Ecto neural progenitor cell (in vitro differentiated cells): ENCODE results near the gene KRTAP4-16.
"Not testable (repeated sequence)": the region's sequence is repeated elsewhere in the genome, so short reads cannot be mapped to it uniquely, and the experiment has no call there.

Source experiments
- DNase-seq: peaks from one replicate; pipeline ENCODE4 v3.0.0-alpha.2; 2018; ENCODE audit warnings: low spot score

Gene KRTAP4-16

GRCh38 chr17:41073676-41074075 is 28.3 kb downstream of the KRTAP4-16 start:
- no peak for DNase-seq

- DNase-seq: no peak
Observed at GRCh38 chr17:41071606-41072360, 30.2 kb downstream of the KRTAP4-16 start.

GRCh38 chr17:41069031-41069430 is 33.0 kb downstream of the KRTAP4-16 start:
- DNase-seq: no peak

GRCh38 chr17:41067281-41067680 is 34.7 kb downstream of the KRTAP4-16 start:
- DNase-seq: no peak

GRCh38 chr17:41065829-41066624 is 36.0 kb downstream of the KRTAP4-16 start, which contains the start of gene KRTAP2-4:
Gene KRTAP2-4, minus strand, starts transcription at chr17:41065879. Its CDS starts 34 bp downstream, at chr17:41065845.
- no peak for DNase-seq

GRCh38 chr17:41065016-41065689 is 36.9 kb downstream of the KRTAP4-16 start:
- not testable (repeated sequence) for DNase-seq

- DNase-seq: no peak
Observed at GRCh38 chr17:41064301-41064700, 37.7 kb downstream of the KRTAP4-16 start.

- no peak for DNase-seq
Observed at GRCh38 chr17:41063449-41063848, 38.6 kb downstream of the KRTAP4-16 start.

- DNase-seq: no peak
Observed at GRCh38 chr17:41061964-41062363, 40.0 kb downstream of the KRTAP4-16 start.

- no peak for DNase-seq
Observed at GRCh38 chr17:41060052-41060604, 41.9 kb downstream of the KRTAP4-16 start, which contains the start of gene KRTAP2-3. Gene KRTAP2-3, minus strand, starts transcription at chr17:41060114. Its CDS starts 64 bp downstream, at chr17:41060050.

GRCh38 chr17:41059276-41060051 is 42.5 kb downstream of the KRTAP4-16 start:
- DNase-seq: not testable (repeated sequence)

- no peak for DNase-seq
Observed at GRCh38 chr17:41058741-41059140, 43.3 kb downstream of the KRTAP4-16 start.

GRCh38 chr17:41057547-41057946 is 44.5 kb downstream of the KRTAP4-16 start:
- no peak for DNase-seq

GRCh38 chr17:41055130-41055529 is 46.9 kb downstream of the KRTAP4-16 start, which contains the start of gene KRTAP2-2:
Gene KRTAP2-2, minus strand, starts transcription at chr17:41055230. Its CDS starts 19 bp downstream, at chr17:41055211.
- DNase-seq: not testable (repeated sequence)

- not testable (repeated sequence) for DNase-seq
Observed at GRCh38 chr17:41054556-41054955, 47.5 kb downstream of the KRTAP4-16 start.

- no peak for DNase-seq
Observed at GRCh38 chr17:41054025-41054424, 48.0 kb downstream of the KRTAP4-16 start.

GRCh38 chr17:41052566-41052965 is 49.4 kb downstream of the KRTAP4-16 start:
- DNase-seq: no peak
